GM10248 (cell line): ENCODE measurements around the gene MNDA.
A peak's percentile ranks its signal among the peaks of the same experiment; 100 is the strongest.

Source experiments
- CTCF ChIA-PET: fragments of 300-600 bp; sonication (Branson Sonifier 250); formaldehyde crosslinking; extraction: SDS; loops from one replicate; lab custom pipeline; 2021; ENCODE audit warnings: antibody characterized with exemption; lab: Yijun Ruan, JAX
- POLR2A ChIA-PET: fragments of 350-650 bp; sonication (Branson Sonifier 250); formaldehyde crosslinking; extraction: SDS; loops from one replicate; lab custom pipeline; 2020; ENCODE audit warnings: antibody characterized with exemption; lab: Yijun Ruan, JAX
- DNase-seq: peaks from one replicate; pipeline ENCODE4 v3.0.0; 2012; ENCODE audit errors: extremely low spot score
- CTCF ChIP-seq: IDR thresholded peaks from 2 replicates; pipeline ENCODE4 v1.5.1; 2012; ENCODE audit warnings: mild to moderate bottlenecking, low read depth; ENCODE audit errors: extremely low read depth, missing control alignments, control extremely low read depth

The MNDA gene

GRCh38 chr1:158830904-158831507 lies at the start of gene MNDA:
MNDA (plus strand) TSS chr1:158831351; CDS start chr1:158842154, 10,803 bp downstream.
- TF ChIP-seq CTCF: no peak
- POLR2A ChIA-PET: no interaction called here
- CTCF ChIA-PET: interaction anchor here (1.0 to 1.9 kb wide), 5 partner anchors 11 to 179 kb away, joined by 3 to 6 read pairs (median 4); partner anchors contain the start of gene IFI16
- DNase-seq: peak; percentile 58

- CTCF ChIA-PET: interaction anchor here (0.7 to 2.3 kb wide), 5 partner anchors 16 to 403 kb away, joined by 3 to 12 read pairs (median 3); no protein-coding TSS in a partner anchor
Observed at GRCh38 chr1:158793604-158794003, 37.5 kb upstream of the MNDA start.

GRCh38 chr1:158794247-158794646 lies 36.9 kb upstream of the MNDA start:
- POLR2A ChIA-PET: no interaction called here
- TF ChIP-seq CTCF: no peak
- CTCF ChIA-PET: interaction anchor here (1.1 to 2.3 kb wide), 5 partner anchors 28 to 402 kb away, joined by 3 to 12 read pairs (median 3); a partner anchor contains a TSS
- DNase-seq: no peak

More at GRCh38 chr1:158793604-158794003, 37.5 kb upstream of the MNDA start:
- POLR2A ChIA-PET: no interaction called here
- peak; percentile 31 for TF ChIP-seq CTCF
- no peak for DNase-seq

- TF ChIP-seq CTCF: no peak
Observed at GRCh38 chr1:158798531-158798930, 32.6 kb upstream of the MNDA start.

GRCh38 chr1:158799689-158800088 lies 31.5 kb upstream of the MNDA start:
- POLR2A ChIA-PET: no interaction called here
- CTCF ChIA-PET: no interaction called here
- no peak for DNase-seq
- TF ChIP-seq CTCF: no peak

More at GRCh38 chr1:158798531-158798930, 32.6 kb upstream of the MNDA start:
- CTCF ChIA-PET: no interaction called here
- DNase-seq: no peak
- POLR2A ChIA-PET: no interaction called here

- no peak for DNase-seq
- ChIA-PET CTCF (no interaction called here), POLR2A (no interaction called here)
- no peak for TF ChIP-seq CTCF
Observed at GRCh38 chr1:158800526-158800925, 30.6 kb upstream of the MNDA start.

- CTCF ChIA-PET: no interaction called here
- POLR2A ChIA-PET: no interaction called here
- DNase-seq: no peak
- no peak for TF ChIP-seq CTCF
Observed at GRCh38 chr1:158801396-158801795, 29.8 kb upstream of the MNDA start.
